Adrenal gland (tissue), 12 donors: Measurements from ENCODE around the gene ADGRB3. TPM values are rescaled to one million over a fixed set of nuclear protein-coding genes. Genes with fewer than 3 reads are reported as not detected.

Experiments used
- DNase-seq, 7 donors: peaks; one replicate each; pipeline ENCODE4 v3.0.0-alpha.2; 2019 to 2020
- H3K27ac ChIP-seq, 5 donors: fragments of 200-600 bp; sonication (generic) in 4 of 5; 1 replicate in 3 of 5; 2 replicates in 2 of 5; pipeline versions ENCODE4 v1.5.1 to v1.8.0; 2016 to 2020; ENCODE audit warnings: mild to moderate bottlenecking in 1 of 5
- H3K27me3 ChIP-seq: fragments of 200-600 bp; 2 replicates; pipeline ENCODE4 v1.8.0; 2021
- H3K36me3 ChIP-seq, 2 donors: fragments of 200-600 bp; replicated peaks in 1 of 2; 1 replicate in 1 of 2; 2 replicates in 1 of 2; pipeline versions ENCODE4 v1.5.1 to v1.8.0; 2018 to 2022
- H3K4me1 ChIP-seq, 2 donors: fragments of 200-600 bp; replicated peaks in 1 of 2; 1 replicate in 1 of 2; 2 replicates in 1 of 2; pipeline versions ENCODE4 v1.5.1 to v1.8.0; 2018 to 2021
- H3K4me3 ChIP-seq, 4 donors: fragments of 200-600 bp; sonication (generic) in 3 of 4; one replicate each; pipeline ENCODE4 v1.5.1; 2016 to 2018
- H3K9me3 ChIP-seq, 3 donors: fragments of 200-600 bp; sonication (generic) in 1 of 3; replicated peaks in 1 of 3; 1 replicate in 2 of 3; 2 replicates in 1 of 3; pipeline versions ENCODE4 v1.5.1 to v1.8.0; 2016 to 2021
- POLR2A ChIP-seq, 2 donors: fragments of 450-650 bp; IDR thresholded peaks; one replicate each; pipeline ENCODE4 v1.6.1; 2017; ENCODE audit warnings: antibody characterized with exemption in 2 of 2, mild to moderate bottlenecking in 2 of 2, moderate library complexity in 1 of 2
- WGBS, 4 donors: extraction: QIAGEN DNeasy Blood & Tissue Kit in 2 of 4; methylation state at CpG; one replicate each; pipeline versions ENCODE4 v1.1.5 to v1.1.7; 2013 to 2017; 5-methylcytosine and 5-hydroxymethylcytosine counted together
- intact Hi-C, 2 donors: fragments of 100-400 bp; cut with DNase I; formaldehyde crosslinking; loops; one replicate each; pipeline versions ENCODE4 v1.14.1 to v1.15.0; 2022 to 2023
- polyA plus RNA-seq, 3 donors: library from polyadenylated mRNA; stranded (reverse); fragments of 200-250 nt in 2 of 3; fragments of 350-450 nt in 1 of 3; fragmentation: Illumina TruSeq in 1 of 3; extraction: RNeasy Lipid Tissue Mini Kit (QIAGEN cat#74804) in 1 of 3; gene quantifications; one replicate each; pipeline ENCODE4 v1.2.3, GENCODE V29; 2013 to 2014
- total RNA-seq, 9 donors: library from RNA; depleted of rRNA in 4 of 9; stranded (reverse); fragments of >200 nt in 4 of 9; fragments of 120-200 nt in 1 of 9; fragmentation: NEBNext Ultra II Directional in 1 of 9; extraction: Animal tissue kit (Norgen Biotek cat#: 25700) in 1 of 9; gene quantifications; one replicate each; pipeline versions ENCODE4 v1.1.0 to v1.2.4, GENCODE V29; 2013 to 2023
- TF ChIP-seq, protein P1 (sequence below), 6 experiments: fragments of 450-650 bp in 4 of 6; fragments of 200-600 bp in 2 of 6; sonication (generic) in 1 of 6; IDR thresholded peaks; 1 replicate in 5 of 6; 2 replicates in 1 of 6; pipeline versions ENCODE4 v1.5.1 to v1.8.0; 2016 to 2021; ENCODE audit warnings: antibody characterized with exemption in 6 of 6, mild to moderate bottlenecking in 2 of 6, moderate library complexity in 1 of 6
- donor health status: healthy with polysubstance abuse.
- donor health status: Bipolar disorder and iron deficiency.
- donor health status: DM: yes; HTN: yes; CAD: no.
- donor health status: DM: no; HTN: no; CAD: no.
- donor health status: DM: no; HTN: no; CAD: no.
- donor health status: DM: yes; HTN: yes; CAD: no.

The ADGRB3 gene
- total and polyA plus RNA-seq, 12 donors = 1.3 to 9.0 (median 3.1) TPM

DNA sequence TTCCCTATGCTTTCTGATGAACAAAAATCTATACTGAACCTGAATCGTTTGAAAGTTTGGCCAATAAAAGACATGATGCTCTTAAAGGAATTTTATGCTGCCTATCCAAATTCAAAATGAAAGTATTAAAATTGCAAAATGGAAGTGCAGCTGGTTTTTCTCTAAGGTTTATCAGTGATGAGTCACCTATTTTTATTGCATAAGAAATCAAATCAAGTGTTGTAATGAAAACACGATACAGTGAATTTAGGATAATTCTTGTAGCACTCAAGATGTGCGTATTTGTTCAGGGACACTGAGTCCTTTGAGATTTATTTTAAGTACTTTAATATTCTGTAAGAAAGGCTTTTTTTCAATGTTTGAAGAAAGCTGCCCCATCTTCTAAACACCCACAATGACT, 409.5 kb downstream of the ADGRB3 start:
- H3K27ac ChIP-seq = peak overlapping the region in 1 of 5 donors; percentile 54
- H3K4me1 ChIP-seq = peaks cover 0 to 6% of the 10 kb centered on the region in 2 donors
- TF ChIP-seq, protein P1, sequence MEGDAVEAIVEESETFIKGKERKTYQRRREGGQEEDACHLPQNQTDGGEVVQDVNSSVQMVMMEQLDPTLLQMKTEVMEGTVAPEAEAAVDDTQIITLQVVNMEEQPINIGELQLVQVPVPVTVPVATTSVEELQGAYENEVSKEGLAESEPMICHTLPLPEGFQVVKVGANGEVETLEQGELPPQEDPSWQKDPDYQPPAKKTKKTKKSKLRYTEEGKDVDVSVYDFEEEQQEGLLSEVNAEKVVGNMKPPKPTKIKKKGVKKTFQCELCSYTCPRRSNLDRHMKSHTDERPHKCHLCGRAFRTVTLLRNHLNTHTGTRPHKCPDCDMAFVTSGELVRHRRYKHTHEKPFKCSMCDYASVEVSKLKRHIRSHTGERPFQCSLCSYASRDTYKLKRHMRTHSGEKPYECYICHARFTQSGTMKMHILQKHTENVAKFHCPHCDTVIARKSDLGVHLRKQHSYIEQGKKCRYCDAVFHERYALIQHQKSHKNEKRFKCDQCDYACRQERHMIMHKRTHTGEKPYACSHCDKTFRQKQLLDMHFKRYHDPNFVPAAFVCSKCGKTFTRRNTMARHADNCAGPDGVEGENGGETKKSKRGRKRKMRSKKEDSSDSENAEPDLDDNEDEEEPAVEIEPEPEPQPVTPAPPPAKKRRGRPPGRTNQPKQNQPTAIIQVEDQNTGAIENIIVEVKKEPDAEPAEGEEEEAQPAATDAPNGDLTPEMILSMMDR (IDR thresholded peaks at IDR 0.05) = no peak
- TF ChIP-seq POLR2A (IDR thresholded peaks at IDR 0.05) = no peak
- peak overlapping the region in 1 of 4 donors; percentile 19 for H3K4me3 ChIP-seq
- DNase-seq = no peak
- H3K36me3 ChIP-seq = no peaks in the 10 kb centered on the region
- H3K9me3 ChIP-seq = no peaks in the 10 kb centered on the region
- WGBS, 4 donors = 40 to 49% (median 48%) methylated on average over 3 of the region's 3 CpGs
- intact Hi-C loops = no loop called here
- H3K27me3 ChIP-seq = no peaks in the 10 kb centered on the region

DNA sequence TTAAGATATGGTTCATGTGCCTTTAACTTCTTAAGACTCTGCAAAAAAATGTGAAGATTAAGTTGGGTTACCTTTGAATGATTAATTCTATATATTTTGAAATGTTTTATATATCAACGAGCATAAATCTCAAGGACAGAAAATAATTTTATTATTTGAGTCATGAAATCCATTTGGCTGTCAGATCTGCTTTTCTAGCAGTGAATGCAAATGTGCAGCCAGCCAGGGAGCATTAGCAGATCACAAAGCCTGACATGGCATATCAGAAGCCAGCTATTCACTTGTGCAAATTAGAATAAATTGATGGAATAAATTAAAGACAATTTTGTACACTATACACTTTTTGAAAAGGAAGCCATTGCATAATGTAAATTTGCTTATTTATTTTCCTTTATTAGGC, 424.3 kb downstream of the ADGRB3 start:
- WGBS, 4 donors = 33 to 67% (median 45%) methylated on average over 1 of the region's 1 CpG
- TF ChIP-seq, protein P1 (IDR thresholded peaks at IDR 0.05) = no peak
- TF ChIP-seq POLR2A (IDR thresholded peaks at IDR 0.05) = no peak
- no peak for DNase-seq
- no peak overlapping the region for H3K4me3 ChIP-seq
- peaks cover 0 to 9% of the 10 kb centered on the region in 2 donors for H3K4me1 ChIP-seq
- H3K9me3 ChIP-seq = peaks cover 0 to 6% (median 0%) of the 10 kb centered on the region in 3 donors
- no peaks in the 10 kb centered on the region for H3K36me3 ChIP-seq
- intact Hi-C loops = no loop called here
- no peaks in the 10 kb centered on the region for H3K27me3 ChIP-seq
- no peak overlapping the region for H3K27ac ChIP-seq

DNA sequence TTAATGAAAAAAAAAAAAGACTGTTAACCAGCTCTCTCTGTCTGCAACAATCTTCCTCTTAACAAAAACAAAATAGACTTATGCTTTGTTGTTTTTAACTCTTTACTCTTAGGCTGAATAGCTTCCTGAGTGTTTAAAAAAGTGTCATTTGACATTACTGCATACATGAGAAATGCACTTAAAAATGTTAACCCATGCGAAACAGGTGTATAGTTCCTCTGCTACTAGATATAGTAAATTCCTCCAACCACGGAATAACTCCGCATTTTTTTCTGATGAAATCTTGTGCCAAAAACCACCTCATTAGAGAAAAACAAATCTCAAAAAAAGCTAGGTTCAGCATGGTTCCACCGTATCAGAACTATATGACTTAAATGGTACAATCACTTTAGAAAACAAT, 426.0 kb downstream of the ADGRB3 start:
- intact Hi-C loops = no loop called here
- no peak overlapping the region for H3K4me3 ChIP-seq
- 42 to 57% (median 54%) methylated on average over 4 of the region's 4 CpGs for WGBS, 4 donors
- H3K27me3 ChIP-seq = no peaks in the 10 kb centered on the region
- no peak overlapping the region for H3K27ac ChIP-seq
- TF ChIP-seq, protein P1 (IDR thresholded peaks at IDR 0.05) = no peak
- no peak for TF ChIP-seq POLR2A (IDR thresholded peaks at IDR 0.05)
- H3K9me3 ChIP-seq = peaks cover 0 to 6% (median 0%) of the 10 kb centered on the region in 3 donors
- H3K4me1 ChIP-seq = peaks cover 0 to 9% of the 10 kb centered on the region in 2 donors
- H3K36me3 ChIP-seq = no peaks in the 10 kb centered on the region
- no peak for DNase-seq

DNA sequence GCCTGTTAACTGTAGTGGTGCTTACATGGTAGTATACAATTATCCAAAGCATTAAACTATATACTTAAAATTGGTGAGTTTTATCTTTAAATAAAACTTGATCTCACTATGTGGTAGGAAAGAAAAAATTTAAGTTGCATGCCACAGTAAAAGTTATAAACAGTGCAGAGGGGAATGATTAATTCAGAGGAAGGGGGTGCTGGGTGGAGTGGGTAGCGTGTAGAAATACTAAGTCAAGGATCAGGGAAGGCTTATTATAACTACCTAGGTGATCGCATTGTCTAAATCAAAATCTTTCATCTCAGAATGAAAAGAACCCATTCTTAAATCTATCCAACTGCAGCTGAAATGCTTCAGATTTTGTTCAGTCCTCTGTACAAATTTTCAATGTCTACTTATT, 428.3 kb downstream of the ADGRB3 start:
- no peak for DNase-seq
- Histone ChIP-seq H3K36me3 (no peaks in the 10 kb centered on the region), H3K4me3 (no peak overlapping the region), H3K27ac (no peak overlapping the region), H3K27me3 (no peaks in the 10 kb centered on the region), H3K4me1 (peaks cover 0 to 9% of the 10 kb centered on the region in 2 donors), H3K9me3 (peaks cover 0 to 6% (median 0%) of the 10 kb centered on the region in 3 donors)
- TF ChIP-seq POLR2A (IDR thresholded peaks at IDR 0.05) = no peak
- TF ChIP-seq, protein P1 (IDR thresholded peaks at IDR 0.05) = no peak
- intact Hi-C loops = no loop called here
- 87 to 94% (median 90%) methylated on average over 2 of the region's 2 CpGs for WGBS, 4 donors
